B cell (primary cell): Measurements from ENCODE around the gene MVD.

Source experiments
- CTCF ChIP-seq: fragments of 200-600 bp; IDR thresholded peaks from one replicate; pipeline ENCODE4 v1.8.0; 2022; ENCODE audit warnings: antibody characterized with exemption, mild to moderate bottlenecking
- EZH2 ChIP-seq: IDR thresholded peaks from 2 replicates; pipeline ENCODE4 v1.6.1; 2012; ENCODE audit warnings: borderline replicate concordance, low read depth, mild to moderate bottlenecking, moderate library complexity, low read length; ENCODE audit not compliant: insufficient read depth, poor library complexity, severe bottlenecking

- TF ChIP-seq CTCF (no peak), EZH2 (no peak)
Measured at GRCh38 chr16:88631920-88632586, 30.8 kb downstream of the MVD start.
